Purkinje cell (primary cell): ENCODE data around the gene MRPL36. TPM values are rescaled to one million over a fixed set of nuclear protein-coding genes. Genes with fewer than 3 reads are reported as not detected.

ENCODE experiments used
- polyA plus RNA-seq: library from polyadenylated mRNA; unstranded; fragments of >200 nt; fragmentation: Nextera tagmentation; gene quantifications from 2 replicates; pipeline ENCODE4 v1.2.1, GENCODE V29; 2014

MRPL36 gene
- polyA plus RNA-seq: 135 and 186 TPM in 2 replicates

GRCh38 chr5:1799602-1800471 is at the start of gene MRPL36:
Gene MRPL36 (minus strand): TSS chr5:1799837. CDS start chr5:1798935, 902 bp downstream.

GRCh38 chr5:1801222-1801966 is 1.8 kb upstream of the MRPL36 start, which contains the start of gene NDUFS6:
Gene NDUFS6 (plus strand): TSS chr5:1801407. CDS start chr5:1801418, 11 bp downstream.

Other genes starting within 250 kb of the MRPL36 start
- 61.9 and 66.2 TPM in 2 replicates for gene NDUFS6, start 1.6 kb upstream of the MRPL36 start, polyA plus RNA-seq
- not detected in 2 replicates for gene IRX4, start 83.1 kb upstream of the MRPL36 start, polyA plus RNA-seq